IPS-15b (cell line): ENCODE data around the gene ZNF480.
"Not testable (repeated sequence)": the region's sequence is repeated elsewhere in the genome, so short reads cannot be mapped to it uniquely, and the experiment has no call there.

Source experiments
- H3K27me3 ChIP-seq: one replicate; pipeline ENCODE4 v1.6.1; 2013; ENCODE audit warnings: low read length; ENCODE audit not compliant: control insufficient read depth, insufficient read depth
- H3K36me3 ChIP-seq: one replicate; pipeline ENCODE4 v1.6.1; 2013; ENCODE audit warnings: low read length; ENCODE audit not compliant: control insufficient read depth, insufficient read depth
- H3K4me1 ChIP-seq: one replicate; pipeline ENCODE4 v1.6.1; 2013; ENCODE audit warnings: mild to moderate bottlenecking, low read length; ENCODE audit not compliant: control insufficient read depth, insufficient read depth
- H3K4me3 ChIP-seq: one replicate; pipeline ENCODE4 v1.5.1; 2013; ENCODE audit warnings: low read depth, low read length
- H3K9ac ChIP-seq: one replicate; pipeline ENCODE4 v1.6.1; 2013; ENCODE audit warnings: low read depth, mild to moderate bottlenecking, low read length
- H3K9me3 ChIP-seq: one replicate; pipeline ENCODE4 v1.6.1; 2013; ENCODE audit warnings: mild to moderate bottlenecking, low read length; ENCODE audit not compliant: control insufficient read depth, insufficient read depth

ZNF480 gene

GRCh38 chr19:52296773-52297600, at the start of gene ZNF480:
Gene ZNF480 (plus strand): TSS chr19:52297169. CDS start chr19:52300413, 3,244 bp downstream.
- Histone ChIP-seq H3K27me3 (no peaks in the 10 kb centered on the region), H3K36me3 (peaks cover 20% of the 10 kb centered on the region), H3K9me3 (no peaks in the 10 kb centered on the region)

DNA sequence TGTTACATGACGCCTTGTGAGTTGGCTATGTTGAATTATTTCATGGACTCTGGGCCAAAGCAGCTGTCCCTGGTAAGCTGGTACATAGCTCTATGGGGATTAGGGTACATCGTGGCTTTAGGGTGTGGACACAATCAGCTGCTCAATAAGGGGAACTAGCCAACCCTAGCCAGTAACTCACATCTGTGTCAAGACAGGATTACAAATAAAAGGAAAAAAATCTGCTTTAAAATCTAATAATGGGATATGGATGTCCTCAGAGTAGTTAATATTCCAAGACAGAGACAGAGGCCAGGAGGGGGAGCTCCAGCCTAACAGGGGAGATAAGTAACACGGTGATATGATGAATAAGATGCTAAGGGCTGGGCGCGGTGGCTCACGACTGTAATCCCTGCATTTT, 48.7 kb upstream of the ZNF480 start:
- no peak overlapping the region for H3K9ac ChIP-seq

More at GRCh38 chr19:52296773-52297600, at the start of gene ZNF480:
- H3K4me3 ChIP-seq: peak within 1 kb of the TSS; percentile 86
- no peaks in the 10 kb centered on the region for H3K4me1 ChIP-seq
- H3K9ac ChIP-seq: peak within 1 kb of the TSS; percentile 84

DNA sequence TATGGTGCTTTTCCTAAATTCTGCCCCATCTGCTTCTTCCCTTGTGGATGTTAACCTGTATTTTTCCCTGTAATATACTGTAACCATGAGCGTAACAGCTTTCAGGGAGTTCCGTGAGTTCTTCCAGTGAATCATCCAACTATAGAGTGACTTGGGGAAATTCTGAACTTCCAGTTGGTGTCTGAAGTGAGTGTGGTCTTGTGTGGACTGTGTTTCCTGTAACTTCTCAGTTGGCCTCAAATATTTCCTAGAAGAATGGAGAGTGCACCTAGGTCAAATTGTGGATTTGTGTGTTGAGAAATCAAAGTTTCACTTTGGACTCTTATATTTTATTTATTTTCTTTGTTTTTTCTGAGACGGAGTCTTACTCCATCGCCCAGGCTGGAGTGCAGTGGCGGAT, 38.5 kb upstream of the ZNF480 start:
- Histone ChIP-seq H3K4me3 (no peak overlapping the region), H3K27me3 (no peaks in the 10 kb centered on the region), H3K9me3 (no peaks in the 10 kb centered on the region)

More for the DNA sequence above, 48.7 kb upstream of the ZNF480 start:
- Histone ChIP-seq H3K36me3 (no peaks in the 10 kb centered on the region), H3K9me3 (no peaks in the 10 kb centered on the region), H3K27me3 (no peaks in the 10 kb centered on the region), H3K4me3 (no peak overlapping the region), H3K4me1 (no peaks in the 10 kb centered on the region)

DNA sequence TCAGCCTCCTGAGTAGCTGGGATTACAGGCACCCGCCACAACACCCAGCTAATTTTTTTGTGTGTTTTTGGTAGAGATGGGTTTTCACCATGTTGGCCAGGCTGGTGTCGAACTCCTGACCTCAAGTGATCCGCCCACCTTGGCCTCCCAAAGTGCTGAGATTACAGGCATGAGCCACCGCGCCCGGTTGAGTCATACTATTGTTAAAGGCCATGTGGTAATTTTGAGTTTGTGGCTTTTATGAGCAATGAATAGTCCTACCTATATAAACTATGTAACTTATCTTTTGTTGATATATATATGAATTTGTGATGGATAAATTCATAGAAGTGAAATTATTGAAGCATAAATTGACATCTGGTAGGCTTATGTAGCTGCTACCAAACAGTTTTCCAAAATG, 31.4 kb upstream of the ZNF480 start:
- not testable (repeated sequence) for H3K36me3 ChIP-seq, H3K27me3 ChIP-seq, H3K4me1 ChIP-seq, H3K9ac ChIP-seq, H3K9me3 ChIP-seq, H3K4me3 ChIP-seq

More for the DNA sequence above, 38.5 kb upstream of the ZNF480 start:
- H3K36me3 ChIP-seq: no peaks in the 10 kb centered on the region
- no peak overlapping the region for H3K9ac ChIP-seq
- no peaks in the 10 kb centered on the region for H3K4me1 ChIP-seq

DNA sequence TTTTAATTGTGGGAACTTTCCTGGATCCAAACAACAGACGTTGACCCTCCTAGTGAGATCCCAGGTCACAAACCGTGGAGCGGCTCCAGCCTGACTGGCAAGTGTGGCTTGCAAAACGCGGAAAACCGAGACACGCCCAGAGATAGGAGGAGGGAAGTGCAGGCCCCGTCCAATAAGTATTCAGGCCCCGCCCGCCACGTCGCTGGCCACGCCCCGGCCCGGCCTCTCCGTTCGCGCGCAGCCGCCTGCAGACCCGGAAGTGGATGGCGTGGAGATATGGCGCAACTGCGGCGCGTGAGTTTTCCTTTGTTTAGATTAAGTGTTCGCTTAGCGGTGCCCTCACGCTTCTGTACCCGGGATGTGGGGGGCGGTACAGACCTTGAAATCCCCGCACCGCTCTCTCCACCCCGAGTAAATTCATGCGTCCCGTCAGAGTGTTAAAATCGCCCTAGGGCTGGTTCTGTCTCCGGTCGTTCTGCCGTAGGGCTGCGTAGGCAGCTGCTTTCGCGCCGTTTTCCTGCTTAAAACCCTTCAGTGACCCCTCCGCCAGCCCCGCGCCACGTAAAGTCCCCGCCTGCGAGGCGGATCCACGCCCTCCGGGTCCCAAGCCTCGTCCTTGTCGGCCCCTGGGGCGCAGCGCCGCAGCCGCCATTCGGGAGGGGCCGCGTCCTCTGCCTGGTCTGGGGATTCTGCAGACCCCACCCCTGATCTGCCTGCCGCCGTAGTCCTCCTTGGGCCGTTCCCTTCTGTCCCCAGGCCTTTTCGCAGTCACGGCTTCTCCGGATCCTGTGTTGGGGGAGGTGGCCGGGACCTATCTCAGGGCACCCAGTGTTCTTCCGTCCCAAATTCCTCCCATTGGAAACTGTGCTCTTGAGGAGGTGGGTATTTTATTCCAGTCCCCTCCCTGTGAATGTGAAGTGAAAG, 27.4 kb upstream of the ZNF480 start, which contains the start of gene ZNF766:
Gene ZNF766, plus strand, starts transcription at position 250 of the 924 bp plus-strand sequence. Its CDS starts 27 bp downstream, at position 277.
- peaks cover 2% of the 10 kb centered on the region for H3K4me1 ChIP-seq

GRCh38 chr19:52270266-52270885, 26.6 kb upstream of the ZNF480 start:
- no peaks in the 10 kb centered on the region for H3K27me3 ChIP-seq
- H3K4me3 ChIP-seq: peak overlapping the region; percentile 99
- peaks cover 11% of the 10 kb centered on the region for H3K36me3 ChIP-seq
- peak overlapping the region; percentile 100 for H3K9ac ChIP-seq
- H3K4me1 ChIP-seq: peaks cover 2% of the 10 kb centered on the region
- H3K9me3 ChIP-seq: no peaks in the 10 kb centered on the region

More for the DNA sequence above, 27.4 kb upstream of the ZNF480 start, which contains the start of gene ZNF766:
- no peaks in the 10 kb centered on the region for H3K27me3 ChIP-seq
- no peaks in the 10 kb centered on the region for H3K9me3 ChIP-seq
- H3K4me3 ChIP-seq: peak within 1 kb of the TSS; percentile 99
- H3K9ac ChIP-seq: peak within 1 kb of the TSS; percentile 100
- H3K36me3 ChIP-seq: peaks cover 11% of the 10 kb centered on the region

- no peaks in the 10 kb centered on the region for H3K27me3 ChIP-seq
- H3K4me1 ChIP-seq: peaks cover 10% of the 10 kb centered on the region
- no peak overlapping the region for H3K9ac ChIP-seq
- peaks cover 11% of the 10 kb centered on the region for H3K36me3 ChIP-seq
- H3K9me3 ChIP-seq: no peaks in the 10 kb centered on the region
- no peak overlapping the region for H3K4me3 ChIP-seq
Measured at GRCh38 chr19:52273301-52273700, 23.7 kb upstream of the ZNF480 start.

GRCh38 chr19:52274191-52274590, 22.8 kb upstream of the ZNF480 start:
- H3K27me3 ChIP-seq: no peaks in the 10 kb centered on the region
- peaks cover 10% of the 10 kb centered on the region for H3K4me1 ChIP-seq
- peaks cover 11% of the 10 kb centered on the region for H3K36me3 ChIP-seq
- H3K4me3 ChIP-seq: no peak overlapping the region
- H3K9ac ChIP-seq: no peak overlapping the region
- no peaks in the 10 kb centered on the region for H3K9me3 ChIP-seq

- peaks cover 10% of the 10 kb centered on the region for H3K4me1 ChIP-seq
- no peaks in the 10 kb centered on the region for H3K27me3 ChIP-seq
- no peak overlapping the region for H3K9ac ChIP-seq
- peaks cover 11% of the 10 kb centered on the region for H3K36me3 ChIP-seq
- no peaks in the 10 kb centered on the region for H3K9me3 ChIP-seq
- H3K4me3 ChIP-seq: no peak overlapping the region
Measured at GRCh38 chr19:52275988-52276387, 21.0 kb upstream of the ZNF480 start.

DNA sequence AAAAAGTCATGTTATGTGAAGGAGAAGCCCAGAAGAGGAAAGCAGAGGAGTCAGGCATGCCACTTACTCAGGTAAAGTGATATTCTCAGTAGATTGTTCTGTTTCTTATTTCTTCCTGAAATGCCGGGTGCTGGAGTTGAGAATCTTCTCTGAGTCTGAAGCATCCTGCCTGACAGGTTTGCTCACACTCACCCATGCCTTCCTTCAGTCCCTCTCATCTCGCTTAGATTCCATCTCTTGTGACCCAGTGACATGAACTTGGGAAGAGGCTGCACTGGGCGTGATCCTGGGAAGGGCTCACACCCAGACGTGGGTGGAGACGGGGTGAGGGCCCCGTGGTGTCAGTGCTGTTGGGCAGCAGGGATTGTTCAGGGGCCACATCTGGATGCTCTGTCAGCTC, 19.5 kb upstream of the ZNF480 start:
- peaks cover 7% of the 10 kb centered on the region for H3K36me3 ChIP-seq
- no peaks in the 10 kb centered on the region for H3K27me3 ChIP-seq
- H3K4me3 ChIP-seq: no peak overlapping the region

GRCh38 chr19:52286256-52286655, 10.7 kb upstream of the ZNF480 start:
- Histone ChIP-seq H3K9ac (no peak overlapping the region), H3K9me3 (no peaks in the 10 kb centered on the region), H3K4me3 (no peak overlapping the region), H3K27me3 (no peaks in the 10 kb centered on the region), H3K36me3 (peaks cover 42% of the 10 kb centered on the region), H3K4me1 (no peaks in the 10 kb centered on the region)

More for the DNA sequence above, 19.5 kb upstream of the ZNF480 start:
- peaks cover 10% of the 10 kb centered on the region for H3K4me1 ChIP-seq
- no peak overlapping the region for H3K9ac ChIP-seq
- H3K9me3 ChIP-seq: no peaks in the 10 kb centered on the region
